SU-DHL-6 (cell line): ENCODE results near the gene COL4A2.

ENCODE experiments used
- H2AFZ ChIP-seq: fragments of 200-600 bp; sonication (generic); 2 replicates; pipeline ENCODE4 v1.6.1; 2014; ENCODE audit warnings: low read depth, mild to moderate bottlenecking, moderate library complexity, mixed read lengths, antibody characterized with exemption, low read length; ENCODE audit not compliant: severe bottlenecking
- H3F3A ChIP-seq: fragments of 200-600 bp; shearing (Covaris generic); 2 replicates; pipeline ENCODE4 v1.6.0; 2016; ENCODE audit warnings: antibody characterized with exemption, mild to moderate bottlenecking; ENCODE audit not compliant: insufficient read depth
- H3K27ac ChIP-seq: fragments of 200-600 bp; sonication (generic); 2 replicates; pipeline ENCODE4 v1.5.1; 2016; ENCODE audit warnings: low read depth, mild to moderate bottlenecking, low read length, moderate library complexity, mixed read lengths
- H3K27me3 ChIP-seq: fragments of 200-600 bp; sonication (generic), shearing (Covaris generic); 2 replicates; pipeline ENCODE4 v1.6.0; 2014; ENCODE audit warnings: mild to moderate bottlenecking, low read length
- H3K36me3 ChIP-seq: fragments of 200-600 bp; sonication (generic); 2 replicates; pipeline ENCODE4 v1.6.1; 2014; ENCODE audit warnings: mild to moderate bottlenecking, low read length, mixed read lengths
- H3K4me2 ChIP-seq: fragments of 300-600, 200-600 bp; shearing (Covaris generic), sonication (generic); 2 replicates; pipeline ENCODE4 v1.6.0; 2014; ENCODE audit warnings: low read length, low read depth, mild to moderate bottlenecking; ENCODE audit not compliant: poor library complexity, severe bottlenecking
- H3K4me3 ChIP-seq: fragments of 200-600 bp; sonication (generic); 2 replicates; pipeline ENCODE4 v1.5.1; 2014; ENCODE audit warnings: antibody characterized with exemption, low read length, mild to moderate bottlenecking, mixed read lengths; ENCODE audit not compliant: insufficient read depth, poor library complexity, severe bottlenecking
- H3K79me2 ChIP-seq: fragments of 200-600 bp; sonication (generic); 2 replicates; pipeline ENCODE4 v1.6.1; 2014; ENCODE audit warnings: mild to moderate bottlenecking, low read length, moderate library complexity; ENCODE audit not compliant: insufficient read depth
- H3K9ac ChIP-seq: fragments of 200-600 bp; sonication (generic); 2 replicates; pipeline ENCODE4 v1.7.0; 2014; ENCODE audit warnings: mild to moderate bottlenecking, low read length
- H3K9me2 ChIP-seq: fragments of 200-600 bp; sonication (generic); replicated peaks from 2 replicates; pipeline ENCODE4 v1.6.1; 2014; ENCODE audit warnings: low read length; ENCODE audit not compliant: insufficient read depth
- H3K9me3 ChIP-seq: fragments of 200-600 bp; sonication (generic); 2 replicates; pipeline ENCODE4 v1.6.1; 2014; ENCODE audit warnings: low read length, mixed read lengths; ENCODE audit not compliant: insufficient read depth
- H4K20me1 ChIP-seq: fragments of 200-600 bp; sonication (generic); 2 replicates; pipeline ENCODE4 v1.6.1; 2014; ENCODE audit warnings: low read depth, mild to moderate bottlenecking, antibody characterized with exemption, low read length, moderate library complexity, mixed read lengths
- EZH2phosphoT487 ChIP-seq: fragments of 200-600 bp; sonication (generic), shearing (Covaris generic); conservative IDR thresholded peaks from 2 replicates; pipeline ENCODE4 v1.6.1; 2018; ENCODE audit warnings: mild to moderate bottlenecking, antibody characterized with exemption, low read length, moderate library complexity, mixed read lengths
- TF ChIP-seq, protein P1 (sequence below): fragments of 200-600 bp; sonication (generic); IDR thresholded peaks from one replicate; pipeline ENCODE4 v1.5.1; 2017; ENCODE audit warnings: antibody characterized with exemption, mild to moderate bottlenecking, low read length, moderate library complexity; ENCODE audit not compliant: insufficient read depth, poor library complexity, severe bottlenecking

Gene COL4A2

DNA sequence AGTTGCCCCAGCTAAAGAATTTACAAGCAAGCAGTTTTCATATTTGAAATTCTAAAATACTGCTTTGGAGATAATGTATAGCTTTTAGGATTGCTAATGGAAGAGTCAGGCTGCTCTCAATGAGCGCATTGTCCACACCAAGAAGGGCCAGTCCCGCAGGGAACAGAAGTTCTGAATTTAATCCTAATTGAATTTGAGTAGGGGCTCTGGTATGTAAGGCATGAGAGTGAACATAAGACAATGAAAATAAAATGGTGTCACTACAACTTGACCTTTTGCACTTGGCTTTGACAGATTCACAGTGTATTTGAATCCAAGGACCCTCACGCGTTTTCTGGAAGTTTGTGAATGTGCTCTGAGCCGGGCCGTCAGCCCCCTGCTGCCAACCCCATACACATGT is 221.8 kb downstream of the COL4A2 start:
- H3F3A ChIP-seq = no peaks in the 10 kb centered on the region
- H3K27ac ChIP-seq = no peak overlapping the region
- H3K9ac ChIP-seq = no peak overlapping the region

DNA sequence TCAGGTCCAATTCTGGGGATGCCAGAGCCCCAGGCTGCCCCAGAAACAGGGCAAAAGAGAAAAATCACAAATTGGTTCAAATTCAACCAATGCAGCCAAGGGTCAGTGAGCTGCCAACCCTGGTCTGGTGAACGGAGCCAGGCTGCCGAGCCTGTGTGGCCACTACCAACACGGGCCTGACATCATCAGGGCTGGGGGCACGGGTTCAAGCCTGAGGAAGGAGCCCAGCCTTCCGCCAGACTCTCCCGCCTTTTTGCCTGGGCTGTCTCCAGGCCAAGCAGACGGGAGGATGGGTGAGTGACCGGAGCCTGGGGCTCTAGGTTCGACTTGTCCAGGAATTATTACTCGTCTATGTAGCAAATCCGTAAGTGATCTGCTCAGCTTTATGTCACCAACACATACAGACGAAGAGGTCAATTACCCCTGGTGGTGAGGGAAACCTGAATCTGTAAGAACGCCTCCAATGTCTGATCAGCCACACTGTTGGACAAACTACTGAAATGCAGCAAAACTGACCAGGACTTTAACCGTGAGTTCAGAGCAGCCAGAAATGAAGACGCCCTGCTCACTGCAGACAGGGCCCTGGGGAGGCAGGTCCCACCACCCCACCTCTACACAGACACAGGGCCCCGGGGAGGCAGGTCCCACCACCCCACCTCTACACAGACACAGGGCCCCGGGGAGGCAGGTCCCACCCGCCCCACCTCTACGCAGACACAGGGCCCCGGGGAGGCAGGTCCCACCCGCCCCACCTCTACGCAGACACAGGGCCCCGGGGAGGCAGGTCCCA is 222.6 kb downstream of the COL4A2 start:
- Histone ChIP-seq H3K27me3 (no peaks in the 10 kb centered on the region), H3K9me3 (no peaks in the 10 kb centered on the region), H2AFZ (no peak overlapping the region), H3K9me2 (no peaks in the 10 kb centered on the region), H3K79me2 (no peaks in the 10 kb centered on the region), H4K20me1 (no peaks in the 10 kb centered on the region), H3F3A (no peaks in the 10 kb centered on the region), H3K27ac (no peak overlapping the region), H3K9ac (no peak overlapping the region), H3K36me3 (no peaks in the 10 kb centered on the region), H3K4me2 (no peak overlapping the region), H3K4me3 (no peak overlapping the region)
- TF ChIP-seq, protein P1, sequence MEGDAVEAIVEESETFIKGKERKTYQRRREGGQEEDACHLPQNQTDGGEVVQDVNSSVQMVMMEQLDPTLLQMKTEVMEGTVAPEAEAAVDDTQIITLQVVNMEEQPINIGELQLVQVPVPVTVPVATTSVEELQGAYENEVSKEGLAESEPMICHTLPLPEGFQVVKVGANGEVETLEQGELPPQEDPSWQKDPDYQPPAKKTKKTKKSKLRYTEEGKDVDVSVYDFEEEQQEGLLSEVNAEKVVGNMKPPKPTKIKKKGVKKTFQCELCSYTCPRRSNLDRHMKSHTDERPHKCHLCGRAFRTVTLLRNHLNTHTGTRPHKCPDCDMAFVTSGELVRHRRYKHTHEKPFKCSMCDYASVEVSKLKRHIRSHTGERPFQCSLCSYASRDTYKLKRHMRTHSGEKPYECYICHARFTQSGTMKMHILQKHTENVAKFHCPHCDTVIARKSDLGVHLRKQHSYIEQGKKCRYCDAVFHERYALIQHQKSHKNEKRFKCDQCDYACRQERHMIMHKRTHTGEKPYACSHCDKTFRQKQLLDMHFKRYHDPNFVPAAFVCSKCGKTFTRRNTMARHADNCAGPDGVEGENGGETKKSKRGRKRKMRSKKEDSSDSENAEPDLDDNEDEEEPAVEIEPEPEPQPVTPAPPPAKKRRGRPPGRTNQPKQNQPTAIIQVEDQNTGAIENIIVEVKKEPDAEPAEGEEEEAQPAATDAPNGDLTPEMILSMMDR = no peak
- no peak for TF ChIP-seq EZH2phosphoT487

More for the DNA sequence above, 221.8 kb downstream of the COL4A2 start:
- Histone ChIP-seq H3K4me2 (no peak overlapping the region), H3K9me2 (no peaks in the 10 kb centered on the region), H3K36me3 (no peaks in the 10 kb centered on the region), H2AFZ (no peak overlapping the region), H3K27me3 (no peaks in the 10 kb centered on the region), H3K4me3 (no peak overlapping the region), H4K20me1 (no peaks in the 10 kb centered on the region), H3K79me2 (no peaks in the 10 kb centered on the region), H3K9me3 (no peaks in the 10 kb centered on the region)
- TF ChIP-seq, protein P1 = no peak
- no peak for TF ChIP-seq EZH2phosphoT487

DNA sequence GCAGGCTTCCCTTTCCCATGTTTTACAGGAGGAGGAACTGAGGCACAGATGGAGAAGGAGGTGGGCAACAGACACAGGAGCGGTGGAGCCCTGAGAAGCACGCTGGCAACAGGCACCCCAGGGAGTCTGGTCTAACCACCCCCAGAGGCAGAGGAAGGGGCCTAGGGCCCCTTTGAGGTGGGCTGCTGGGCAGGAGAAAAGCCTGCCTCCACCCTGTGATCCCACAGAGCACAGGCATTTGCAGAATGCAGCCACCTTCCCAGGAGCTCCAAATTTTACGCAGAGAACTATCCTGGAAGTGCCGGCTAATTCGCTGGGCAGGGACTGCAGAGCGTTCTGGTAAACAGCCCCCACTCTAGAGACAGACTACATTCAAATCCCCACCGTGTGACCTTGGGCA is 224.0 kb downstream of the COL4A2 start:
- Histone ChIP-seq H4K20me1 (no peaks in the 10 kb centered on the region), H3K9me3 (no peaks in the 10 kb centered on the region), H3K27me3 (no peaks in the 10 kb centered on the region), H3K27ac (no peak overlapping the region), H2AFZ (no peak overlapping the region), H3K9ac (no peak overlapping the region), H3K4me3 (no peak overlapping the region), H3K4me2 (no peak overlapping the region), H3K79me2 (no peaks in the 10 kb centered on the region), H3K36me3 (no peaks in the 10 kb centered on the region), H3K9me2 (no peaks in the 10 kb centered on the region), H3F3A (no peaks in the 10 kb centered on the region)
- no peak for TF ChIP-seq EZH2phosphoT487
- TF ChIP-seq, protein P1 = no peak
